GM12891 (cell line): ENCODE results near the gene MGMT.
A peak's percentile ranks its signal among the peaks of the same experiment; 100 is the strongest.

Experiments used
- DNase-seq: peaks from one replicate; pipeline ENCODE4 v3.0.0; 2011; ENCODE audit warnings: low spot score; ENCODE audit not compliant: insufficient read length
- FAIRE-seq: peaks from 2 replicates; lab custom pipeline; 2011; peaks lifted over from hg19 to GRCh38; lab: Jason Lieb, UNC
- PAX5 ChIP-seq: IDR thresholded peaks from 2 replicates; pipeline ENCODE4 v1.6.1; 2011; ENCODE audit warnings: low read length, moderate library complexity, mild to moderate bottlenecking; ENCODE audit not compliant: insufficient read depth, severe bottlenecking
- POLR2A ChIP-seq: IDR thresholded peaks from 2 replicates; pipeline ENCODE4 v1.6.1; 2011; ENCODE audit warnings: low read depth, low read length, control low read depth
- POLR2AphosphoS5 ChIP-seq: IDR thresholded peaks from 2 replicates; pipeline ENCODE4 v1.6.1; 2011; ENCODE audit warnings: low read depth, low read length, control low read depth
- POU2F2 ChIP-seq: IDR thresholded peaks from 2 replicates; pipeline ENCODE4 v1.6.1; 2011; ENCODE audit warnings: low read depth, mild to moderate bottlenecking, control low read depth, low read length, moderate library complexity
- SPI1 ChIP-seq: IDR thresholded peaks from 2 replicates; pipeline ENCODE4 v1.6.1; 2011; ENCODE audit warnings: low read depth, low read length, control low read depth
- TAF1 ChIP-seq: IDR thresholded peaks from 2 replicates; pipeline ENCODE4 v1.6.1; 2011; ENCODE audit warnings: low read depth, low read length, control low read depth

MGMT gene

GRCh38 chr10:129548600-129548999 is 81.6 kb downstream of the MGMT start:
- TF ChIP-seq POLR2AphosphoS5 (no peak), POU2F2 (no peak), PAX5 (no peak), SPI1 (no peak), TAF1 (no peak), POLR2A (no peak)
- FAIRE-seq (no peak), DNase-seq (no peak)

- FAIRE-seq (no peak), DNase-seq (no peak)
- TF ChIP-seq POLR2A = no peak
- TF ChIP-seq POU2F2 = no peak
These were observed 83.0 kb downstream of the MGMT start for GRCh38 chr10:129550076-129550475.

GRCh38 chr10:129550658-129551057 is 83.6 kb downstream of the MGMT start:
- TF ChIP-seq PAX5 (no peak), SPI1 (no peak), TAF1 (no peak), POU2F2 (no peak), POLR2A (no peak), POLR2AphosphoS5 (no peak)
- no peak for DNase-seq
- FAIRE-seq = no peak

GRCh38 chr10:129552119-129552518 is 85.1 kb downstream of the MGMT start:
- no peak for TF ChIP-seq PAX5
- TF ChIP-seq POU2F2 = no peak
- no peak for TF ChIP-seq TAF1
- no peak for TF ChIP-seq POLR2A
- no peak for TF ChIP-seq POLR2AphosphoS5
- no peak for TF ChIP-seq SPI1
- DNase-seq (no peak), FAIRE-seq (peak; percentile 23)

DNA sequence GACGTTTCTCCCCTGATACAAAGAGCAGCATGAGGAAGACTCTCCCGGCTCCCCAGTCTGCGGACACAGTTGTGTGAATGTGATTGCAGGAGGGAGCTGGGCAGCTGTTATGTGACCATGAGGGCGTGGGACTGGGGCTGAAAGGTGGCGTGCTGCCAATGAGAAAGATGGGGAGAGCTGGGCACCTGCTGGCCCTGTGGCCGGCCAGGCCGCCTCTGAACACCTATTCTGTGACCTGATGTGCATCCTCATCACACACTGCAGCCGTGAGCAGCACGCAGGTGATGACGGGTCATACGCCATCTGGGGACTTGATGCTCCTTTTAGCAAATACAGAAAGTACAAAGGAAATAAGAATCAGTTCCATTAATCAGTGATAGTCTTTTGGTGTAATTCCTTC is 86.9 kb downstream of the MGMT start:
- no peak for DNase-seq
- FAIRE-seq = no peak
- TF ChIP-seq SPI1 = no peak
- no peak for TF ChIP-seq TAF1
- TF ChIP-seq POLR2AphosphoS5 = no peak
- no peak for TF ChIP-seq PAX5
- no peak for TF ChIP-seq POLR2A
- no peak for TF ChIP-seq POU2F2

GRCh38 chr10:129556316-129556715 is 89.3 kb downstream of the MGMT start:
- FAIRE-seq = no peak
- DNase-seq = no peak
- TF ChIP-seq POU2F2 (no peak), POLR2AphosphoS5 (no peak)

GRCh38 chr10:129560361-129560760 is 93.3 kb downstream of the MGMT start:
- no peak for TF ChIP-seq POLR2AphosphoS5
- FAIRE-seq (no peak), DNase-seq (no peak)

DNA sequence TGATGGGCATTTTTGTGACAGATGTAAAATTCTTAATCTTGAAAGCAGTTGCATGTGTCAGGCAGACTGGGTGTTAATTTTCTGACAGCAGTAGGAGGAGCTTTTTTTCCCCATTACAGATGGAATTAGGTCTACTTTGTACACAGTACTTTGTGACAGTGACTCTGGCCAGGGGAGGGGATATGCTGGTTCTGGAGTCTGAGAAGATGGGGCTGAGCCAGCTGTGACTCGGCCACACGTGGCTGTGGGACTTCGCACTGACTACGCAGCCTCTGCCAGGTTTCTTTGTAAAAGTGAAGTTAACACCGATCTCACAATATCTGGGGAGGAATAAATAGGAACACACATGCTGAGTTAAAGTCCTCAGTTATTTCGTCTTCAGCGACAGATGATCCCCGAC is 95.4 kb downstream of the MGMT start:
- TF ChIP-seq SPI1 (no peak), POU2F2 (no peak), PAX5 (no peak), POLR2A (no peak), POLR2AphosphoS5 (no peak), TAF1 (no peak)
- FAIRE-seq (no peak), DNase-seq (no peak)

GRCh38 chr10:129564923-129565322 is 97.9 kb downstream of the MGMT start:
- DNase-seq (no peak), FAIRE-seq (no peak)
- no peak for TF ChIP-seq SPI1

- no peak for FAIRE-seq
- DNase-seq = no peak
- TF ChIP-seq POU2F2 = no peak
- TF ChIP-seq TAF1 = no peak
- no peak for TF ChIP-seq POLR2A
- TF ChIP-seq POLR2AphosphoS5 = no peak
- no peak for TF ChIP-seq PAX5
- no peak for TF ChIP-seq SPI1
These were observed 101.7 kb downstream of the MGMT start for GRCh38 chr10:129568583-129569344.

GRCh38 chr10:129570185-129570584 is 103.1 kb downstream of the MGMT start:
- no peak for FAIRE-seq
- DNase-seq = no peak
- TF ChIP-seq TAF1 (no peak), POLR2A (no peak), POU2F2 (no peak), POLR2AphosphoS5 (no peak), PAX5 (no peak), SPI1 (no peak)

DNA sequence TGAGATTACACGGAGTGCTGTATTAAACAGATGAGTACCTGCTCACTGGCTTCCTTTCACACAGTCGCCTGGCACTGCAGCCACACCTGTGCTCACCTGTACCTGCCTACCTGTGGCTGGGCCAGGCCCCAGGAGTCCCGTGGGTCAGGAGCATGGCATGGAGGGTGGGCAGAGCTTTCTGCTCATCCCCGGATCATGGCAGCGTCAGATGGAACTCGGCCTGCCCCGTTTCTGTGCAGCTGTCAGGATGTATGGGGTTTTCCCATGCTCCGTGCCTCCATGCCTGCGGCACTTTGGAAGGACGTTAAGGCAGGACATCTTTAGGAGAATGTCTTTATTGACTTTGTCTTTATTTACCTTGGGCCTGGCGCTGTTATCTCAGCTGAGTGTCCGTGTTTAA is 112.2 kb downstream of the MGMT start:
- TF ChIP-seq SPI1 (no peak), POU2F2 (no peak), POLR2A (no peak), PAX5 (no peak), TAF1 (no peak), POLR2AphosphoS5 (no peak)
- no peak for DNase-seq
- no peak for FAIRE-seq
